ENCODE measurements around the gene SPEG.

SPEG gene

GRCh38 chr2:219525533-219526232 is 91.0 kb downstream of the SPEG start:
- no peak for DNase-seq (ENCODE audit: low spot score)
- no peak for FAIRE-seq

GRCh38 chr2:219526320-219527075 is 91.9 kb downstream of the SPEG start:
- DNase-seq (ENCODE audit: low spot score) (no peak), FAIRE-seq (no peak)

- FAIRE-seq (no peak), DNase-seq (ENCODE audit: low spot score) (no peak)
Observed at GRCh38 chr2:219527076-219527394, 92.4 kb downstream of the SPEG start.

- no peak for FAIRE-seq
- DNase-seq (ENCODE audit: low spot score) = no peak
Observed at GRCh38 chr2:219527472-219527871, 92.8 kb downstream of the SPEG start.

GRCh38 chr2:219530048-219530963 is 95.7 kb downstream of the SPEG start:
- DNase-seq (ENCODE audit: low spot score) (peak; percentile 70), FAIRE-seq (no peak)

GRCh38 chr2:219531639-219532377 is 97.2 kb downstream of the SPEG start:
- no peak for FAIRE-seq
- no peak for DNase-seq (ENCODE audit: low spot score)

GRCh38 chr2:219532378-219532649 is 97.7 kb downstream of the SPEG start:
- no peak for FAIRE-seq
- no peak for DNase-seq (ENCODE audit: low spot score)

- DNase-seq (ENCODE audit: low spot score) (no peak), FAIRE-seq (no peak)
Observed at GRCh38 chr2:219533930-219534661, 99.5 kb downstream of the SPEG start.

GRCh38 chr2:219536425-219536824 is 101.8 kb downstream of the SPEG start:
- no peak for DNase-seq (ENCODE audit: low spot score)
- FAIRE-seq = no peak

GRCh38 chr2:219536967-219537366 is 102.3 kb downstream of the SPEG start:
- no peak for FAIRE-seq
- no peak for DNase-seq (ENCODE audit: low spot score)

GRCh38 chr2:219537657-219538488 is 103.2 kb downstream of the SPEG start:
- DNase-seq (ENCODE audit: low spot score) (no peak), FAIRE-seq (no peak)

GRCh38 chr2:219538504-219538951 is 103.9 kb downstream of the SPEG start:
- FAIRE-seq = no peak
- no peak for DNase-seq (ENCODE audit: low spot score)

GRCh38 chr2:219538956-219539788 is 104.5 kb downstream of the SPEG start:
- DNase-seq (ENCODE audit: low spot score) (no peak), FAIRE-seq (no peak)

- DNase-seq (ENCODE audit: low spot score) (no peak), FAIRE-seq (no peak)
Observed at GRCh38 chr2:219539926-219540678, 105.5 kb downstream of the SPEG start.

- FAIRE-seq (no peak), DNase-seq (ENCODE audit: low spot score) (no peak)
Observed at GRCh38 chr2:219540784-219541504, 106.3 kb downstream of the SPEG start.

- no peak for FAIRE-seq
- peak; percentile 68 for DNase-seq (ENCODE audit: low spot score)
Observed at GRCh38 chr2:219541611-219542180, 107.1 kb downstream of the SPEG start.

GRCh38 chr2:219542931-219543595 is 108.4 kb downstream of the SPEG start:
- DNase-seq (ENCODE audit: low spot score) (peak; percentile 36), FAIRE-seq (no peak)
